ENCODE data around the gene PIK3R6. TPM values are rescaled to one million over a fixed set of nuclear protein-coding genes. Genes with fewer than 3 reads are reported as not detected.

PIK3R6 gene
- total and polyA plus RNA-seq, 2 of the 13 experiments (the other 11 are each of a cell fraction or from before 2014, with no cell fraction given), result not detected

GRCh38 chr17:8905331-8905730, 37.9 kb upstream of the PIK3R6 start:
- H3K27me3 ChIP-seq (ENCODE audit: control insufficient read depth in 1 of 2, insufficient read depth in 2 of 2, low read length in 2 of 2), result peaks cover 4 to 13% of the 10 kb centered on the region in 2 experiments; a peak in 3 of 5 replicates

More at GRCh38 chr17:8905331-8905730, 37.9 kb upstream of the PIK3R6 start:
- H3K36me3 ChIP-seq (replicated peaks in 1 of 2; ENCODE audit: control insufficient read depth in 1 of 2, insufficient read depth in 2 of 2, low read length in 2 of 2), result no peaks in the 10 kb centered on the region
- 12% methylated on average over 5 of the region's 7 CpGs for WGBS (ENCODE audit: low lambda C conversion rate)
- H3K9ac ChIP-seq (ENCODE audit: insufficient read depth, low read depth, low read length), result no peak overlapping the region
- no peak overlapping the region for H3K4me3 ChIP-seq (replicated peaks in 1 of 3; ENCODE audit: insufficient read depth in 1 of 3, low read depth in 2 of 3, low read length in 3 of 3)
- H3K4me2 ChIP-seq (ENCODE audit: low read depth, low read length), result no peak overlapping the region
- TF ChIP-seq ZNF598 (CRISPR knock-in tag; IDR thresholded peaks at IDR 0.05; ENCODE audit: borderline replicate concordance) (no peak), TAF1 (CRISPR knock-in tag; IDR thresholded peaks at IDR 0.05) (no peak), ZNF558 (CRISPR knock-in tag; IDR thresholded peaks at IDR 0.05; ENCODE audit: borderline replicate concordance) (no peak), RORA (CRISPR knock-in tag; IDR thresholded peaks at IDR 0.05) (no peak), NPAS2 (CRISPR knock-in tag; IDR thresholded peaks at IDR 0.05; ENCODE audit: borderline replicate concordance) (no peak), ZNF766 (CRISPR knock-in tag; IDR thresholded peaks at IDR 0.05; ENCODE audit: borderline replicate concordance) (no peak), ZSCAN31 (CRISPR knock-in tag; IDR thresholded peaks at IDR 0.05; ENCODE audit: low read depth) (no peak), ELF3 (CRISPR knock-in tag; IDR thresholded peaks at IDR 0.05) (no peak), SMAD1 (CRISPR knock-in tag; IDR thresholded peaks at IDR 0.05; ENCODE audit: borderline replicate concordance, low read depth) (no peak), HCFC1 (IDR thresholded peaks at IDR 0.05; ENCODE audit: low read depth, low read length) (no peak), ZNF720 (CRISPR knock-in tag; IDR thresholded peaks at IDR 0.05) (no peak), ZNF550 (CRISPR knock-in tag; IDR thresholded peaks at IDR 0.05; ENCODE audit: borderline replicate concordance) (no peak), ZNF180 (CRISPR knock-in tag; IDR thresholded peaks at IDR 0.05; ENCODE audit: borderline replicate concordance, low read depth) (no peak), CEBPZ (IDR thresholded peaks at IDR 0.05; ENCODE audit: low read length) (no peak)
- no peaks in the 10 kb centered on the region for H4K20me1 ChIP-seq (ENCODE audit: insufficient read depth, low read length)
- H3K4me1 ChIP-seq (ENCODE audit: insufficient read depth, low read length), result no peaks in the 10 kb centered on the region
- ATAC-seq (no peak), DNase-seq (ENCODE audit: low spot score) (no peak), FAIRE-seq (no peak)
- in situ Hi-C loops (cut with HindIII; ENCODE audit: extremely low pct_ligation_motif_present, low pct_unique_long_range_greater_than_20kb) (no loop called here), intact Hi-C loops (cut with micrococcal nuclease; ENCODE audit: unreplicated experiment) (no loop called here)
- H2AFZ ChIP-seq (ENCODE audit: low read length), result no peak overlapping the region
- H3K79me2 ChIP-seq (ENCODE audit: insufficient read depth, low read length), result no peaks in the 10 kb centered on the region
- CTCF ChIA-PET (ENCODE audit: low intra/inter-chr PET ratio, low total read pairs), result no interaction called here
- no TSS peak for BruUV-seq (replicated peaks)
- no peaks in the 10 kb centered on the region for H3K9me3 ChIP-seq (ENCODE audit: low read length)
- POLR2A ChIA-PET, result no interaction called here
- no peak overlapping the region for H3K27ac ChIP-seq (ENCODE audit: extremely low read length, insufficient read depth, low read length)

Measured in HepG2 (cell line).